Liver (tissue), 3 donors: ENCODE results near the gene SIGLECL1.

ENCODE experiments used
- CTCF ChIP-seq: fragments of 150-350 bp; IDR thresholded peaks from 2 replicates; pipeline ENCODE4 v1.5.1; 2017; ENCODE audit warnings: improper control_type of control experiment, low read depth, low read length; ENCODE audit not compliant: missing input control
- EGR1 ChIP-seq, 2 donors: IDR thresholded peaks; 2 replicates each; pipeline ENCODE4 v1.6.1; 2016 to 2018; ENCODE audit warnings: antibody characterized with exemption in 2 of 2, low read depth in 2 of 2
- FOXA1 ChIP-seq: IDR thresholded peaks from 2 replicates; pipeline ENCODE4 v1.6.1; 2016; ENCODE audit warnings: antibody characterized with exemption
- GABPA ChIP-seq, 2 donors: IDR thresholded peaks in 1 of 2; conservative IDR thresholded peaks in 1 of 2; 2 replicates each; pipeline ENCODE4 v1.6.1; 2016; ENCODE audit warnings: antibody characterized with exemption in 2 of 2, mild to moderate bottlenecking in 1 of 2, moderate library complexity in 1 of 2
- HNF4A ChIP-seq, 2 donors: conservative IDR thresholded peaks; 2 replicates each; pipeline ENCODE4 v1.6.1; 2016; ENCODE audit warnings: antibody characterized with exemption in 2 of 2, mild to moderate bottlenecking in 2 of 2
- JUND ChIP-seq, 2 donors: IDR thresholded peaks; 2 replicates each; pipeline ENCODE4 v1.6.1; 2016; ENCODE audit warnings: antibody characterized with exemption in 2 of 2
- MAX ChIP-seq: IDR thresholded peaks from 2 replicates; pipeline ENCODE4 v1.6.1; 2016; ENCODE audit warnings: antibody characterized with exemption
- RAD21 ChIP-seq, 2 donors: IDR thresholded peaks; 2 replicates each; pipeline ENCODE4 v1.6.1; 2016; ENCODE audit warnings: antibody characterized with exemption in 2 of 2, mild to moderate bottlenecking in 2 of 2
- REST ChIP-seq: IDR thresholded peaks from 2 replicates; pipeline ENCODE4 v1.6.1; 2016; ENCODE audit warnings: antibody characterized with exemption, mild to moderate bottlenecking
- SP1 ChIP-seq: IDR thresholded peaks from 2 replicates; pipeline ENCODE4 v1.6.1; 2018; ENCODE audit warnings: antibody characterized with exemption, mild to moderate bottlenecking
- TAF1 ChIP-seq: conservative IDR thresholded peaks from 2 replicates; pipeline ENCODE4 v1.6.1; 2016; ENCODE audit warnings: antibody characterized with exemption, mild to moderate bottlenecking
- YY1 ChIP-seq: IDR thresholded peaks from 2 replicates; pipeline ENCODE4 v1.6.1; 2016; ENCODE audit warnings: antibody characterized with exemption, mild to moderate bottlenecking
- ZBTB33 ChIP-seq: IDR thresholded peaks from 2 replicates; pipeline ENCODE4 v1.6.1; 2016; ENCODE audit warnings: antibody characterized with exemption
- donor health status: healthy.
- donor health status: healthy.

GRCh38 chr19:51292971-51293370 is 42.1 kb downstream of the SIGLECL1 start:
- TF ChIP-seq CTCF (no peak), SP1 (no peak), ZBTB33 (no peak), MAX (no peak), TAF1 (no peak), REST (no peak), RAD21 (IDR thresholded peaks at IDR 0.05) (no peak), JUND (IDR thresholded peaks at IDR 0.05) (no peak), HNF4A (conservative IDR thresholded peaks at IDR 0.05) (no peak), FOXA1 (no peak), EGR1 (IDR thresholded peaks at IDR 0.05; ENCODE audit: low read depth in 2 of 2) (no peak), YY1 (no peak), GABPA (IDR thresholded peaks at IDR 0.05 in 1 of 2, conservative IDR thresholded peaks at IDR 0.05 in 1 of 2) (no peak)
